Activated naive CD8-positive, alpha-beta T cell treated with anti-CD3 and anti-CD28 coated beads, Interleukin-2, amount 10 ng/mL, durations not matched to agents 7 days and 5 days (primary cell): ENCODE measurements around the gene TP53. TPM values are rescaled to one million over a fixed set of nuclear protein-coding genes. Genes with fewer than 3 reads are reported as not detected.
"Not testable (repeated sequence)": the region's sequence is repeated elsewhere in the genome, so short reads cannot be mapped to it uniquely, and the experiment has no call there.

ENCODE experiments used
- ATAC-seq: fragments of 150-1000 bp; cut with Tn5 transposase; one replicate; pipeline ENCODE4 v1.10.0; 2021; ENCODE audit warnings: low read depth, moderate library complexity
- POLR2A ChIA-PET: fragments of 350-600 bp; sonication (Branson Sonifier 250); formaldehyde crosslinking; loops from one replicate; lab custom pipeline; 2021; ENCODE audit warnings: antibody characterized with exemption; lab: Charles Lee
- DNase-seq: peaks from one replicate; pipeline ENCODE4 v3.0.0; 2021
- H3K27ac Mint-ChIP-seq: one replicate; pipeline ENCODE4 v1.8.0; 2022; ENCODE audit warnings: mild to moderate bottlenecking, mixed read lengths
- H3K27me3 Mint-ChIP-seq: one replicate; pipeline ENCODE4 v1.8.0; 2022; ENCODE audit warnings: mild to moderate bottlenecking, moderate library complexity, mixed read lengths
- H3K36me3 Mint-ChIP-seq: one replicate; pipeline ENCODE4 v1.8.0; 2021; ENCODE audit warnings: mild to moderate bottlenecking, mixed read lengths
- H3K4me1 Mint-ChIP-seq: one replicate; pipeline ENCODE4 v1.8.0; 2021; ENCODE audit warnings: mixed read lengths
- H3K4me3 Mint-ChIP-seq: one replicate; pipeline ENCODE4 v1.8.0; 2022; ENCODE audit warnings: mild to moderate bottlenecking, moderate library complexity, mixed read lengths
- H3K9me3 Mint-ChIP-seq: one replicate; pipeline ENCODE4 v1.8.0; 2021; ENCODE audit warnings: mixed read lengths
- total RNA-seq, 2 experiments: library from RNA; stranded (reverse); gene quantifications; one replicate each; pipeline ENCODE4 v1.2.3, GENCODE V29; 2021

TP53 gene
- total RNA-seq, 2 experiments from 2014 or later, result 128 to 131 TPM

DNA sequence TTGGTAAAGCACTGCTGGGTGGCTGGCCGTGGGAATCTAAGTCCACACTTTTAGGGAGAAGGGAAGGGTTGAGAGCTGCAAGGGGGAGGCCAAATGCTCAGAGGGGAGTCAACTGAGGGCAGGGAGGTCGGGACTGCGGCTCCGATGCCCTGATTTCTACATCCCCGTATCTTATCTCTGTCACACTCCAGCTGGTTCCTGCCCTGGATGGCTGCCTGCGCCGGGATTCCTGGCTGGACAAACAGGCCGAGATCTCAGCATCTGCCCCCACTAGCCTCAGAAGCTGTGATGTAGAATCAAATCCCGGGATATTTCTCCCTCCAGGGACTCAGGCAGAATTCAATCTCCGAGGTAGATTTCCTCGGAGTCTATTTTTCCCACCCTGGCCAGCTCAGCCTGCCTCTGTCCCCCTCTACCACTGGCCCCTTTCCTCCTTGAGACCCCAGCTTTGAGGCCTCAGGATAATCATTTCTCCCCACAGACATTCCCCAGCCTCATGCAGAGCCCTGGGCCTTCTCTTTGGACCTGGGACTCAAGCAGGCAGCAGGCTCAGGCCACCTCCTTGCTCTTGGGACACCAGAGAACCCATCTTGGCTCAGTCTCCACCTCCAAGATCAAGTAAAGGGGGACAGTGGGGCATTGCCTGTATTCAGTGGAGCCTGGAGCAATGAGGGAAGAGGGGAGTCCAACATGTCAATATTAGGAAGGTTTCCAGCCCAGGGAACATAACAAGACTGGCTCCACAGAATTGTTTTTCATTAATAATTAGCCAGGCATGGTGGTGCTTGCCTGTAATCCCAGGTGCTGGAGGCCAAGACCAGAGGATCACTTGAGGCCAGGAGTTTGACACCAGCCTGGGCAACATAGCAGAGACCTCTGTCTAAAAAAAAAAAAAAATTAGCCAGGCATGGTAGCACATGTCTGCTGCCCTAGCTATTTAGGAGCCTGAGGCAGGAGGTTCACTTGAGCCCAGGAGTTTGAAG lies 55.6 kb downstream of the TP53 start:
- Mint-ChIP-seq H3K4me3 (no peak overlapping the region), H3K4me1 (peaks cover 11% of the 10 kb centered on the region), H3K36me3 (no peaks in the 10 kb centered on the region), H3K9me3 (no peaks in the 10 kb centered on the region), H3K27me3 (no peaks in the 10 kb centered on the region), H3K27ac (no peak overlapping the region)
- ATAC-seq, result no peak
- DNase-seq, result no peak
- POLR2A ChIA-PET, result interaction anchor here (0.8 to 1.3 kb wide), 2 partner anchors 42 to 55 kb away, joined by 5 to 26 read pairs; partner anchors contain the start of genes TP53 and WRAP53

DNA sequence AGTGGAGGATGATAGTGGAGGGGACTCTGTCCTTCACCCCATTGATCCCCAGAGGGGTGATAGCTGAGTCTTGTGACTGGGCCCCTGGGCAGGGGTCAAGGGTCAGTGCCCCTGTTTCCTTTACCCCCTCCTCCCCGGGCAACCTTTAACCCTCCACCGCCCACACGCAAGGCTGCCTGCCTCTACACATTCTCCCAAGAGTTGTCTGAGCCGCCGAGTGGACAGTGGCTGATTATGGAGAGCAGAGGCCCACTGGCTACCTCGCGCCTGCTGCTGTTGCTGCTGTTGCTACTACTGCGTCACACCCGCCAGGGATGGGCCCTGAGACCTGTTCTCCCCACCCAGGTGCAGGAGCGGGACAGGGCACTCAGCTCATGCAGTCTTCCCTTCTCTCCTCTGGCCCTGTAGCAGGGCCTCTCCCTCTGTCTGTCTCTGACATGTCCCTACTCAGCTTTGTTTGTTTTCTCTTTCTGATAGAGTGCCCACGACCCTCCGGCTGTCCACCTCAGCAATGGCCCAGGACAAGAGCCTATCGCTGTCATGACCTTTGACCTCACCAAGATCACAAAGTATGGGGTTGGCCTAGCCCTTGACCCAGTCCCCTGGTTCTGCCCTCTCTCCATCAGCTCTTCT lies 57.2 kb downstream of the TP53 start, which contains the start of gene SHBG:
Gene SHBG (plus strand): TSS at position 197 of the 633 bp plus-strand sequence. CDS start 38 bp downstream, at position 235.
- ATAC-seq, result no peak
- H3K27me3 Mint-ChIP-seq, result no peaks in the 10 kb centered on the region
- H3K27ac Mint-ChIP-seq, result no peak within 1 kb of the TSS
- peaks cover 15% of the 10 kb centered on the region for H3K4me1 Mint-ChIP-seq
- POLR2A ChIA-PET, result interaction anchor here (0.6 kb wide), 1 partner anchor 67 kb away, joined by 3 read pairs; no protein-coding TSS in a partner anchor
- DNase-seq, result no peak
- H3K4me3 Mint-ChIP-seq, result no peak within 1 kb of the TSS
- no peaks in the 10 kb centered on the region for H3K9me3 Mint-ChIP-seq
- H3K36me3 Mint-ChIP-seq, result peaks cover 3% of the 10 kb centered on the region

DNA sequence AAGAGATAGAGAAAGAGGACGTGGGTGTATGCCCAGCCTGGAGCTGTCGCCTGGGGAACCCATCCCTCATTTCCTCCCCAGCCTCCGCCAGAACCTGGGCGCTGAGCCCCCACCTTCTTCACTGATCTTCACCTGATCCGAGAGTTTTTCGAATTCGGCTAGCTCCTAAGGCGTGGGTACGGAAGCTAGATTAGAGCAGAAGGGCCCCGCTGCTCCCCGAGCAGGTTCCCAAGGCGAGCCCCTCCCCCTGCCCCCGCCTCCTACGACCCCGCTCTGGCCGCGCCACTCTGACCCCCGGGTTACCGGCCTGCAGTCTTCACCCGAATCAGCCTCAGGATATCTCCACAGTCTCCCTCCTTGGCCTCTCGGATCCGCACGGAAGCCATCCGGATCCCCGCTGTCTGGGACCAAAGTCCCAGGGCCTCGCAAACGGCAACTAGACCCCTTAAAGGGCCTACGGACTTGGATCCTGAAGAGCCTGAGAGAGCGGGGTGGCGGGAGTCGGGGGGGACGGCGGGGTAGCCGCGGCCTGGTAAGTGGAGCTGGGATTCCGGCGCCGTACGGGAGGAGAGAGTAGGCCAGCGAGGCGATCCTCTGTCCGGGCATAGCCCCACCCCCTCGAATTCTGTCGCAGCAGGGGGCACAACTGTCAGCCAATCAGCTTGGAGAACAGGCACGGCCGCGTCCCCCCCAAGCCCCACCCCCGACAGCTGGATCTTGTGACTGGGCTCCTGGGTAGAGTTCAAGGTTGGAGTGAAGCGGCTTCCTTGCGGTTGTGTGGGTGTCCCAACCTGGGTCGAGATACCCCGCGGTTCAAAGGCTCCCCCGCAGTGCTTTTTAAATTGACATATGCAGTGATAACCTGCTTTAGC lies 59.8 kb downstream of the TP53 start, which contains the start of gene SAT2:
Gene SAT2 (minus strand): TSS at position 572 of the 872 bp plus-strand sequence. CDS start 186 bp downstream, at position 386.
- POLR2A ChIA-PET, result interaction anchor here (0.6 to 2.6 kb wide), 13 partner anchors 9 to 304 kb away, joined by 3 to 50 read pairs (median 5); partner anchors contain the start of genes ATP1B2, CD68, CNTROB and FXR2

DNA sequence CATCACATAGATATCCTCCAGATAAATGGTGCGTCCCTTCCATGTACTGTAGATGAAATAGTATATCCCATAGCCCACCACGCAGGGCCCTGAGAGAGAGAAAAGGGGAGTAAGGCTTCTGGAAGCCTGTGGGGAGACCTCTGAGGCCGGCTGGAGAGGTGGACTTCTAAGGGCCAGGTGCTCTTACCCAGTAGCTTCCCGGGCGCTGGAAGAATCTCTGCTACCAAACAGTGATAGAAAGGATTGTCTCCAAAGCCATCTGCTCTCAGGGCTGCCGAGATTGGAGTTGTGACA lies 60.4 kb downstream of the TP53 start:
- ATAC-seq, result no peak
- POLR2A ChIA-PET, result interaction anchor here (1.1 to 2.6 kb wide), 7 partner anchors 10 to 147 kb away, joined by 3 to 50 read pairs (median 7); partner anchors contain the start of genes FXR2, MPDU1, TP53 and WRAP53
- no peak for DNase-seq
- H3K27me3 Mint-ChIP-seq, result peaks cover 2% of the 10 kb centered on the region
- H3K4me3 Mint-ChIP-seq, result peak overlapping the region; percentile 95
- peaks cover 12% of the 10 kb centered on the region for H3K4me1 Mint-ChIP-seq
- peak overlapping the region; percentile 85 for H3K27ac Mint-ChIP-seq
- H3K9me3 Mint-ChIP-seq, result no peaks in the 10 kb centered on the region
- peaks cover 3% of the 10 kb centered on the region for H3K36me3 Mint-ChIP-seq

More for the DNA sequence above, 59.8 kb downstream of the TP53 start, which contains the start of gene SAT2:
- DNase-seq (peak; percentile 80), ATAC-seq (peak; percentile 96)
- peaks cover 3% of the 10 kb centered on the region for H3K36me3 Mint-ChIP-seq
- peak within 1 kb of the TSS; percentile 95 for H3K4me3 Mint-ChIP-seq
- H3K27ac Mint-ChIP-seq, result peak within 1 kb of the TSS; percentile 85
- peaks cover 14% of the 10 kb centered on the region for H3K4me1 Mint-ChIP-seq
- no peaks in the 10 kb centered on the region for H3K27me3 Mint-ChIP-seq
- no peaks in the 10 kb centered on the region for H3K9me3 Mint-ChIP-seq

DNA sequence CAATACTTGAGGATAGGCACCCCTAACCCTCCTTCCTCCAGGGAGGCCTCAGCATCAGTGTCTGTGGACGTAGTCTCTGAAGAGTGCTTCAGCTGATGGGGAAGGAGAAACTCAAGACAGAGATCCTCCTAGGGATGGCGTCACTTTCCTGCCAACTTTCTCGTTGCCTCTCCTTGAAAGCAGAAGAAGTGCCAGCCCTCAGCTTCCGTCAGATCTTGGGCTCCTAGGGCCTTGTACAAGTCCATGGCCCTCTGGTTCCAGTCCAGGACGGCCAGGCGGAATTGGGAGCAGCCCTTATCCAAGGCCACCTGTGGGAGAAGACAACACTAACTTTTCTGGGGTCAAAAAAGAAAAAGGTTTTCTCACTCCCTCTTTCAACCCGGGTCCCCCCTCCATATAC lies 61.0 kb downstream of the TP53 start:
- no peak overlapping the region for H3K27ac Mint-ChIP-seq
- no peaks in the 10 kb centered on the region for H3K9me3 Mint-ChIP-seq
- POLR2A ChIA-PET, result interaction anchor here (2.0 to 2.6 kb wide), 4 partner anchors 9 to 61 kb away, joined by 5 to 50 read pairs (median 16); partner anchors contain the start of genes FXR2, MPDU1, TP53 and WRAP53
- DNase-seq, result no peak
- no peak for ATAC-seq
- peaks cover 12% of the 10 kb centered on the region for H3K4me1 Mint-ChIP-seq
- H3K27me3 Mint-ChIP-seq, result peaks cover 2% of the 10 kb centered on the region
- H3K4me3 Mint-ChIP-seq, result peak overlapping the region; percentile 2
- H3K36me3 Mint-ChIP-seq, result peaks cover 3% of the 10 kb centered on the region

GRCh38 chr17:7625749-7626148 lies 61.5 kb downstream of the TP53 start:
- H3K27me3 Mint-ChIP-seq, H3K27ac Mint-ChIP-seq, H3K9me3 Mint-ChIP-seq, ATAC-seq, H3K4me3 Mint-ChIP-seq, H3K36me3 Mint-ChIP-seq, POLR2A ChIA-PET, DNase-seq: not testable (repeated sequence)
- H3K4me1 Mint-ChIP-seq, result peaks cover 12% of the 10 kb centered on the region

DNA sequence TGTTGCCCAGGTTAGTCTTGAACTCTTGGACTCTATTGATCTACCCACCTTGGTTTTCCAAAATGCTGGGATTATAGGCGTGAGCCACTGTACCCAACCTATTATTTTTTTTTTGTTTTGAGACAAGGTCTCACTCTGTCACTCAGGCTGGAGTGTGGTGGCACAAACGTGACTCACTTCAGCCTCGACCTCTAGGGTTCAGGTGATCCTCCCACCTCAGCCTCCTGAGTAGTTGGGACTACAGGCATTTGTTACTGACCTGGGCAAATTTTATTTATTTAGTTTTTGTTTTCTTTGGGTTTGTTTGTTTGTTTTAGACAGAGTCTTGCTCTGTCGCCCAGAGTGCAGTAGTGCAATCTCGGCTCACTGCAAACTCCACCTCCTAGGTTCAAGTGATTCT lies 63.6 kb downstream of the TP53 start:
- ATAC-seq, result no peak
- POLR2A ChIA-PET, result interaction anchor here (1.4 kb wide), 1 partner anchor 63 kb away, joined by 3 read pairs; no protein-coding TSS in a partner anchor
- H3K4me1 Mint-ChIP-seq, result peaks cover 12% of the 10 kb centered on the region
- DNase-seq, result no peak
- peaks cover 2% of the 10 kb centered on the region for H3K27me3 Mint-ChIP-seq
- H3K27ac Mint-ChIP-seq, result no peak overlapping the region
- H3K36me3 Mint-ChIP-seq, result peaks cover 3% of the 10 kb centered on the region
- H3K9me3 Mint-ChIP-seq, result no peaks in the 10 kb centered on the region
- no peak overlapping the region for H3K4me3 Mint-ChIP-seq

GRCh38 chr17:7620835-7621234 lies 66.5 kb downstream of the TP53 start:
- POLR2A ChIA-PET, result no interaction called here
- Mint-ChIP-seq H3K36me3 (no peaks in the 10 kb centered on the region), H3K27ac (no peak overlapping the region), H3K9me3 (no peaks in the 10 kb centered on the region), H3K27me3 (peaks cover 2% of the 10 kb centered on the region), H3K4me1 (no peaks in the 10 kb centered on the region), H3K4me3 (no peak overlapping the region)
- DNase-seq (no peak), ATAC-seq (no peak)

DNA sequence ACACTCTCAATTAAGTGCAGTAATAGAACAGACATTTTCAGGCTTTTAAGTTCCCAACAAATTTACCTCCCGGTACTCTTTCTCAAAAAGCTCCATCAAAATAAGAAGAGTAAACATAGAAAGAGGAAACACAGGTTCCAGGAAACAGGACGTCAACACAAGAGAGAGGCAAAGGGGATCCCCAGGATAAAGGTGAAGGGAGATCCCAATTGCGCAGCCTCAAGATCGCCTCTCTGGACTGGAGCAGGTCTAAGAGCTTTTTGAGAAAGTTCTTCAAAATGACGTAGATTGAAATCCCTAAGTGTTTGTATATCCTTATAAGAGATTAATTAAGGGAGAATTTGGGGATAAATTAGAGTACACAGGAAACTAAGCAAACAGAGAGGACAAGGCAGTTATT lies 68.7 kb downstream of the TP53 start:
- H3K4me1 Mint-ChIP-seq, result peaks cover 4% of the 10 kb centered on the region
- no peak for ATAC-seq
- H3K27me3 Mint-ChIP-seq, result peaks cover 2% of the 10 kb centered on the region
- H3K36me3 Mint-ChIP-seq, result no peaks in the 10 kb centered on the region
- DNase-seq, result no peak
- no peaks in the 10 kb centered on the region for H3K9me3 Mint-ChIP-seq
- POLR2A ChIA-PET, result interaction anchor here (1.9 kb wide), 1 partner anchor 9 kb away, joined by 5 read pairs; the partner anchor contains the start of gene SAT2
- no peak overlapping the region for H3K4me3 Mint-ChIP-seq
- H3K27ac Mint-ChIP-seq, result no peak overlapping the region

Other genes starting within 250 kb of the TP53 start
- 10 to 100 TPM; 25.4 to 28.5 TPM for gene FGF11, start 248.0 kb downstream of the TP53 start, total RNA-seq
- 10 to 100 TPM; 15.2 to 15.7 TPM for gene CHRNB1, start 242.4 kb downstream of the TP53 start, total RNA-seq
- 10 to 100 TPM; 56.0 to 58.6 TPM for gene ZBTB4, start 207.9 kb downstream of the TP53 start, total RNA-seq
- gene SLC35G6, start 206.0 kb downstream of the TP53 start, total RNA-seq, result not detected
- 100 to 1,000 TPM; 192 to 214 TPM for gene POLR2A, start 203.1 kb downstream of the TP53 start, total RNA-seq
- 10 to 100 TPM; 93.0 to 95.7 TPM for gene TNFSF12, start 138.4 kb downstream of the TP53 start, total RNA-seq
- 1 to 10 TPM; 8.2 to 8.4 TPM for gene TNFSF13, start 128.7 kb downstream of the TP53 start, total RNA-seq
- gene SENP3, start 125.6 kb downstream of the TP53 start, total RNA-seq, result 10 to 100 TPM; 43.7 to 50.2 TPM
- 10 to 100 TPM; 32.5 to 33.9 TPM for gene CD68, start 107.9 kb downstream of the TP53 start, total RNA-seq
- 10 to 100 TPM; 50.2 TPM for gene MPDU1, start 103.6 kb downstream of the TP53 start, total RNA-seq
- under 1 TPM; 0.30 to 0.57 TPM for gene SOX15, start 97.4 kb downstream of the TP53 start, total RNA-seq
- gene FXR2, start 72.6 kb downstream of the TP53 start, total RNA-seq, result 10 to 100 TPM; 37.7 to 38.2 TPM
- gene SAT2, start 59.7 kb downstream of the TP53 start, total RNA-seq, result 10 to 100 TPM; 40.0 to 41.2 TPM
- gene SHBG, start 57.4 kb downstream of the TP53 start, total RNA-seq, result not detected
- under 1 TPM; 0.14 to 0.42 TPM for gene ATP1B2, start 36.6 kb downstream of the TP53 start, total RNA-seq
- gene WRAP53, start 987 bp upstream of the TP53 start, total RNA-seq, result 10 to 100 TPM; 19.3 to 19.4 TPM
- gene EFNB3, start 17.7 kb upstream of the TP53 start, total RNA-seq, result not detected
- gene DNAH2, start 30.3 kb upstream of the TP53 start, total RNA-seq, result not detected
- gene KDM6B, start 146.7 kb upstream of the TP53 start, total RNA-seq, result 10 to 100 TPM; 43.4 to 50.9 TPM
- 1 to 10 TPM; 2.9 to 3.7 TPM for gene TMEM88, start 167.6 kb upstream of the TP53 start, total RNA-seq
- gene NAA38, start 170.1 kb upstream of the TP53 start, total RNA-seq, result 10 to 100 TPM; 62.1 to 71.7 TPM
- 1 to 10 TPM; 7.3 to 7.9 TPM for gene CYB5D1, start 170.5 kb upstream of the TP53 start, total RNA-seq
- 100 to 1,000 TPM; 194 to 199 TPM for gene CHD3, start 201.3 kb upstream of the TP53 start, total RNA-seq
- gene RNF227, start 228.8 kb upstream of the TP53 start, total RNA-seq, result 1 to 10 TPM; 4.5 to 5.5 TPM
- gene KCNAB3, start 242.4 kb upstream of the TP53 start, total RNA-seq, result 10 to 100 TPM; 10.6 to 12.5 TPM
- 100 to 1,000 TPM; 222 to 237 TPM for gene TRAPPC1, start 244.5 kb upstream of the TP53 start, total RNA-seq
- 10 to 100 TPM; 57.3 to 62.7 TPM for gene CNTROB, start 244.7 kb upstream of the TP53 start, total RNA-seq